Esophagus (tissue), 2 donors: ENCODE measurements around the gene GLDN. TPM values are rescaled to one million over a fixed set of nuclear protein-coding genes. Genes with fewer than 3 reads are reported as not detected.

ENCODE experiments used
- H3K27ac ChIP-seq, 2 donors: one replicate each; pipeline ENCODE4 v1.5.1; 2013; ENCODE audit warnings: low read depth in 2 of 2, mild to moderate bottlenecking in 2 of 2, inconsistent platforms in 1 of 2, low read length in 1 of 2, moderate library complexity in 1 of 2
- H3K27me3 ChIP-seq, 2 donors: one replicate each; pipeline ENCODE4 v1.6.1; 2013; ENCODE audit warnings: low read length in 2 of 2, control low read depth in 1 of 2, mild to moderate bottlenecking in 1 of 2; ENCODE audit not compliant: insufficient read depth in 2 of 2, control insufficient read depth in 1 of 2
- H3K36me3 ChIP-seq, 2 donors: one replicate each; pipeline ENCODE4 v1.6.1; 2013; ENCODE audit warnings: low read length in 1 of 2; ENCODE audit not compliant: control insufficient read depth in 2 of 2, insufficient read depth in 2 of 2
- H3K4me1 ChIP-seq, 2 donors: one replicate each; pipeline ENCODE4 v1.6.1; 2013; ENCODE audit warnings: low read length in 1 of 2; ENCODE audit not compliant: control insufficient read depth in 2 of 2, insufficient read depth in 2 of 2
- H3K4me3 ChIP-seq, 2 donors: one replicate each; pipeline ENCODE4 v1.5.1; 2013; ENCODE audit warnings: low read length in 2 of 2, mild to moderate bottlenecking in 2 of 2, low read depth in 1 of 2, moderate library complexity in 1 of 2
- H3K9me3 ChIP-seq, 2 donors: one replicate each; pipeline ENCODE4 v1.6.1; 2013; ENCODE audit warnings: mild to moderate bottlenecking in 2 of 2, low read depth in 1 of 2, low read length in 1 of 2, moderate library complexity in 1 of 2; ENCODE audit not compliant: control insufficient read depth in 2 of 2, insufficient read depth in 1 of 2
- WGBS, 2 donors: extraction: QIAGEN DNeasy Blood & Tissue Kit; methylation state at CpG; one replicate each; pipeline ENCODE4 v1.1.7; 2013; 5-methylcytosine and 5-hydroxymethylcytosine counted together
- polyA plus RNA-seq, 2 donors: library from polyadenylated mRNA; stranded (reverse); fragments of 200-250 nt; gene quantifications; one replicate each; pipeline ENCODE4 v1.2.3, GENCODE V29; 2013
- donor health status: healthy with polysubstance abuse.
- donor health status: Bipolar disorder and iron deficiency.

GLDN gene
- polyA plus RNA-seq, 2 donors = 0.29 to 0.41 TPM

- no peaks in the 10 kb centered on the region for H3K27me3 ChIP-seq
- H3K27ac ChIP-seq = no peak overlapping the region
- no peaks in the 10 kb centered on the region for H3K4me1 ChIP-seq
- 77 to 89% methylated on average over 4 of the region's 4 CpGs for WGBS, 2 donors
- no peak overlapping the region for H3K4me3 ChIP-seq
- H3K9me3 ChIP-seq = peaks cover 0 to 2% of the 10 kb centered on the region in 2 donors
- H3K36me3 ChIP-seq = no peaks in the 10 kb centered on the region
These were observed 20.1 kb upstream of the GLDN start for GRCh38 chr15:51321316-51321715.

GRCh38 chr15:51322621-51323296 lies 18.7 kb upstream of the GLDN start:
- Histone ChIP-seq H3K4me3 (no peak overlapping the region), H3K27ac (peak overlapping the region in 1 of 2 donors; percentile 8), H3K36me3 (no peaks in the 10 kb centered on the region), H3K27me3 (no peaks in the 10 kb centered on the region), H3K4me1 (no peaks in the 10 kb centered on the region), H3K9me3 (peaks cover 0 to 2% of the 10 kb centered on the region in 2 donors)
- WGBS, 2 donors = 85 to 90% methylated on average over 1 of the region's 1 CpG

- Histone ChIP-seq H3K36me3 (no peaks in the 10 kb centered on the region), H3K4me1 (no peaks in the 10 kb centered on the region), H3K9me3 (no peaks in the 10 kb centered on the region), H3K27ac (no peak overlapping the region), H3K4me3 (no peak overlapping the region), H3K27me3 (no peaks in the 10 kb centered on the region)
- 85% methylated on average over 7 of the region's 7 CpGs for WGBS, 2 donors
These were observed 17.7 kb upstream of the GLDN start for GRCh38 chr15:51323749-51324148.

- no peak overlapping the region for H3K4me3 ChIP-seq
- no peak overlapping the region for H3K27ac ChIP-seq
- H3K36me3 ChIP-seq = no peaks in the 10 kb centered on the region
- no peaks in the 10 kb centered on the region for H3K9me3 ChIP-seq
- WGBS, 2 donors = 92 to 94% methylated on average over 3 of the region's 3 CpGs
- no peaks in the 10 kb centered on the region for H3K27me3 ChIP-seq
- H3K4me1 ChIP-seq = no peaks in the 10 kb centered on the region
These were observed 16.3 kb upstream of the GLDN start for GRCh38 chr15:51325167-51325566.

- no peaks in the 10 kb centered on the region for H3K9me3 ChIP-seq
- no peaks in the 10 kb centered on the region for H3K27me3 ChIP-seq
- no peak overlapping the region for H3K4me3 ChIP-seq
- H3K4me1 ChIP-seq = no peaks in the 10 kb centered on the region
- H3K27ac ChIP-seq = no peak overlapping the region
- H3K36me3 ChIP-seq = no peaks in the 10 kb centered on the region
- WGBS, 2 donors = 93 to 95% methylated on average over 2 of the region's 2 CpGs
These were observed 14.4 kb upstream of the GLDN start for GRCh38 chr15:51327081-51327480.

GRCh38 chr15:51328926-51329325 lies 12.5 kb upstream of the GLDN start:
- no peak overlapping the region for H3K27ac ChIP-seq
- no peak overlapping the region for H3K4me3 ChIP-seq
- H3K9me3 ChIP-seq = no peaks in the 10 kb centered on the region
- H3K4me1 ChIP-seq = no peaks in the 10 kb centered on the region
- H3K36me3 ChIP-seq = no peaks in the 10 kb centered on the region
- H3K27me3 ChIP-seq = no peaks in the 10 kb centered on the region
- WGBS, 2 donors = 44 to 67% methylated on average over 4 of the region's 4 CpGs

- no peak overlapping the region for H3K4me3 ChIP-seq
- whole genome bisulfite sequencing, 2 donors = 72 to 79% methylated on average over 5 of the region's 5 CpGs
These were observed 10.3 kb upstream of the GLDN start for GRCh38 chr15:51331141-51331540.

GRCh38 chr15:51332206-51333147 lies 9.0 kb upstream of the GLDN start:
- Histone ChIP-seq H3K4me1 (no peaks in the 10 kb centered on the region), H3K4me3 (no peak overlapping the region), H3K27ac (no peak overlapping the region), H3K27me3 (no peaks in the 10 kb centered on the region), H3K36me3 (no peaks in the 10 kb centered on the region), H3K9me3 (no peaks in the 10 kb centered on the region)
- 65 to 70% methylated on average over 4 of the region's 4 CpGs for WGBS, 2 donors

More at GRCh38 chr15:51331141-51331540, 10.3 kb upstream of the GLDN start:
- Histone ChIP-seq H3K36me3 (no peaks in the 10 kb centered on the region), H3K27ac (no peak overlapping the region), H3K9me3 (no peaks in the 10 kb centered on the region), H3K4me1 (no peaks in the 10 kb centered on the region), H3K27me3 (no peaks in the 10 kb centered on the region)

- H3K9me3 ChIP-seq = no peaks in the 10 kb centered on the region
- H3K4me1 ChIP-seq = no peaks in the 10 kb centered on the region
- H3K27ac ChIP-seq = no peak overlapping the region
- 67 to 81% methylated on average over 2 of the region's 2 CpGs for WGBS, 2 donors
- H3K4me3 ChIP-seq = no peak overlapping the region
- H3K36me3 ChIP-seq = no peaks in the 10 kb centered on the region
- H3K27me3 ChIP-seq = no peaks in the 10 kb centered on the region
These were observed 7.9 kb upstream of the GLDN start for GRCh38 chr15:51333571-51333970.
